Sciatic nerve (tissue), 2 donors: ENCODE results near the gene TMEM63B. TPM values are rescaled to one million over a fixed set of nuclear protein-coding genes. Genes with fewer than 3 reads are reported as not detected.
"Not testable (repeated sequence)": the region's sequence is repeated elsewhere in the genome, so short reads cannot be mapped to it uniquely, and the experiment has no call there.

Experiments
- ATAC-seq: fragments of 200-7000 bp; cut with Tn5 transposase; one replicate; pipeline ENCODE4 v1.9.1; 2020; ENCODE audit warnings: mild to moderate bottlenecking, moderate library complexity
- DNase-seq: peaks from one replicate; pipeline ENCODE4 v3.0.0-alpha.2; 2020; ENCODE audit warnings: low spot score
- intact Hi-C: fragments of 100-400 bp; cut with DNase I; formaldehyde crosslinking; loops from one replicate; pipeline ENCODE4 v1.14.2; 2022
- total RNA-seq: library from RNA; stranded (reverse); fragmentation: NEBNext Ultra II Directional; extraction: Animal tissue kit (Norgen Biotek cat#: 25700); gene quantifications from one replicate; pipeline ENCODE4 v1.2.1, GENCODE V29; 2021
- donor health status: DM: no; HTN: no; CAD: no.
- donor health status: DM: no; HTN: no; CAD: no.

The TMEM63B gene
- total RNA-seq, 1 donor from 2014 or later, result 38.0 TPM

GRCh38 chr6:44179072-44179536 is 51.8 kb downstream of the TMEM63B start:
- ATAC-seq (no peak), DNase-seq (no peak)
- intact Hi-C loops, result no loop called here

- no peak for DNase-seq
- ATAC-seq, result no peak
- intact Hi-C loops, result no loop called here
Observed at GRCh38 chr6:44179648-44180047, 52.3 kb downstream of the TMEM63B start.

- DNase-seq (no peak), ATAC-seq (no peak)
- intact Hi-C loops, result no loop called here
Observed at GRCh38 chr6:44180406-44180805, 53.1 kb downstream of the TMEM63B start.

GRCh38 chr6:44180886-44181285 is 53.5 kb downstream of the TMEM63B start:
- no peak for ATAC-seq
- no peak for DNase-seq
- intact Hi-C loops, result no loop called here

- DNase-seq, intact Hi-C loops, ATAC-seq: not testable (repeated sequence)
Observed at GRCh38 chr6:44181784-44182183, 54.4 kb downstream of the TMEM63B start.

- intact Hi-C loops, result no loop called here
- ATAC-seq, result no peak
- DNase-seq, result no peak
Observed at GRCh38 chr6:44182911-44183390, 55.6 kb downstream of the TMEM63B start.

- intact Hi-C loops, result no loop called here
- no peak for DNase-seq
- no peak for ATAC-seq
Observed at GRCh38 chr6:44183783-44184182, 56.4 kb downstream of the TMEM63B start.

GRCh38 chr6:44185356-44185755 is 58.0 kb downstream of the TMEM63B start:
- ATAC-seq, DNase-seq, intact Hi-C loops: not testable (repeated sequence)

GRCh38 chr6:44185953-44186634 is 58.7 kb downstream of the TMEM63B start:
- no peak for ATAC-seq
- intact Hi-C loops, result no loop called here
- DNase-seq, result no peak

GRCh38 chr6:44186635-44187025 is 59.3 kb downstream of the TMEM63B start:
- DNase-seq (no peak), ATAC-seq (no peak)
- intact Hi-C loops, result no loop called here

GRCh38 chr6:44188819-44189218 is 61.5 kb downstream of the TMEM63B start:
- intact Hi-C loops, result no loop called here
- no peak for DNase-seq
- no peak for ATAC-seq

- ATAC-seq (no peak), DNase-seq (no peak)
- intact Hi-C loops, result no loop called here
Observed at GRCh38 chr6:44189257-44189656, 61.9 kb downstream of the TMEM63B start.

- ATAC-seq, result no peak
- DNase-seq, result no peak
- intact Hi-C loops, result no loop called here
Observed at GRCh38 chr6:44190715-44191114, 63.4 kb downstream of the TMEM63B start.

- ATAC-seq, result no peak
- intact Hi-C loops, result no loop called here
- no peak for DNase-seq
Observed at GRCh38 chr6:44192428-44193041, 65.2 kb downstream of the TMEM63B start.

GRCh38 chr6:44193307-44193910 is 66.1 kb downstream of the TMEM63B start:
- intact Hi-C loops, result no loop called here
- ATAC-seq, result no peak
- DNase-seq, result no peak

GRCh38 chr6:44194326-44194725 is 67.0 kb downstream of the TMEM63B start:
- intact Hi-C loops, result no loop called here
- no peak for ATAC-seq
- no peak for DNase-seq

- intact Hi-C loops, ATAC-seq, DNase-seq: not testable (repeated sequence)
Observed at GRCh38 chr6:44196351-44196750, 69.0 kb downstream of the TMEM63B start.

- ATAC-seq, result no peak
- intact Hi-C loops, result no loop called here
Observed at GRCh38 chr6:44198684-44199083, 71.3 kb downstream of the TMEM63B start.

GRCh38 chr6:44199883-44200282 is 72.5 kb downstream of the TMEM63B start:
- intact Hi-C loops, result no loop called here
- no peak for DNase-seq
- ATAC-seq, result no peak

More at GRCh38 chr6:44198684-44199083, 71.3 kb downstream of the TMEM63B start:
- no peak for DNase-seq

- intact Hi-C loops, result no loop called here
- no peak for DNase-seq
- ATAC-seq, result no peak
Observed at GRCh38 chr6:44201200-44201599, 73.8 kb downstream of the TMEM63B start.
